ENCODE measurements around the gene ACP1.

The ACP1 gene

GRCh38 chr2:262117-262516, 2.6 kb upstream of the ACP1 start:
- FAIRE-seq (no peak), DNase-seq (ENCODE audit: insufficient read length, low spot score) (no peak)
- TF ChIP-seq CTCF (IDR thresholded peaks at IDR 0.05; ENCODE audit: insufficient read depth, missing control alignments): no peak

GRCh38 chr2:263022-263738, 1.6 kb upstream of the ACP1 start:
- no peak for FAIRE-seq
- no peak for TF ChIP-seq CTCF (IDR thresholded peaks at IDR 0.05; ENCODE audit: insufficient read depth, missing control alignments)
- DNase-seq (ENCODE audit: insufficient read length, low spot score): no peak

- no peak for DNase-seq (ENCODE audit: insufficient read length, low spot score)
- TF ChIP-seq CTCF (IDR thresholded peaks at IDR 0.05; ENCODE audit: insufficient read depth, missing control alignments): no peak
- FAIRE-seq: no peak
Observed at GRCh38 chr2:263774-264492, 814 bp upstream of the ACP1 start, which contains the start of gene SH3YL1. TSS of gene SH3YL1 (minus strand) at chr2:264032. CDS start at chr2:263984, 48 bp downstream.

GRCh38 chr2:268323-268722, 3.6 kb downstream of the ACP1 start:
- no peak for TF ChIP-seq CTCF (IDR thresholded peaks at IDR 0.05; ENCODE audit: insufficient read depth, missing control alignments)
- FAIRE-seq: no peak
- DNase-seq (ENCODE audit: insufficient read length, low spot score): no peak

- DNase-seq (ENCODE audit: insufficient read length, low spot score) (no peak), FAIRE-seq (no peak)
- no peak for TF ChIP-seq CTCF (IDR thresholded peaks at IDR 0.05; ENCODE audit: insufficient read depth, missing control alignments)
Observed at GRCh38 chr2:269356-270030, 4.7 kb downstream of the ACP1 start.

GRCh38 chr2:270861-271260, 6.1 kb downstream of the ACP1 start:
- no peak for TF ChIP-seq CTCF (IDR thresholded peaks at IDR 0.05; ENCODE audit: insufficient read depth, missing control alignments)
- DNase-seq (ENCODE audit: insufficient read length, low spot score) (no peak), FAIRE-seq (no peak)

All from D721Med (cell line).